ENCODE data around the gene NFIX. TPM values are rescaled to one million over a fixed set of nuclear protein-coding genes. Genes with fewer than 3 reads are reported as not detected.
A peak's percentile ranks its signal among the peaks of the same experiment; 100 is the strongest.

NFIX gene
- total and polyA plus RNA-seq, 9 of the 15 experiments (the other 6 are each of a cell fraction or from before 2014, with no cell fraction given): 0.28 to 26.8 (median 5.4) TPM

DNA sequence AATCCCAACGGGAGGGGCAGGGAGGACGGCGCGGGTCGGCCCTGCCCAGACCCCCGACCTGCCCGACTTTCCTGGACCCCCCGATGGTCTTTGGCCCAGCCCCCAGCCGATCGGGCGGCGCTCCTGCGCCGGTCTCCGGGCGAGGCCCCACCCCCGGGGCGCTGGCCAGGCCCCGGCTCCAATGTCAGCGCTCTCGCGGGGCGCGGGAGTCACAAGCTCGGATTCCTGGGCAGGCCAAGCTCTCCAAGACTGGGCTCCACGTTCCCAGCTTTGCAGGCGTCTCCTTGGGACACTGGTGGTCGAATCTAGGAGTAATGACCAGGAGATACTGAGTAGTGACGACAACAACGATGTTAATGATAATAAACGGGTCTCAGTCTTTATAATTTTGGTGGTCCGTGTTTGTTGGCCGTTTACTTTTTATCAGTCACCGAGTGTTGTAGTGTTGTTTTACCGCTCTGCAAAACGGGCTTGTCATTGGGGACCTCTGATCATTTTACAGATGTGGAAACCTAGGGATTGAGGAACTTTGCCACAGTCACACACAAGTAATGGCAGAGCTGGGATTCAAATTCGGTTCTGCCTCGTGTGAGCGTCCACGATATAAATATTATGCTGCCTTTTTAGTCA, 49.1 kb upstream of the NFIX start (continued):
- TF ChIP-seq NR4A1 (CRISPR knock-in tag; IDR thresholded peaks at IDR 0.05) (no peak), NR4A1 (tag; IDR thresholded peaks at IDR 0.05) (no peak), MTA2 (IDR thresholded peaks at IDR 0.05; ENCODE audit: low read depth) (no peak; the same call in 1 of the 2 replicates), POLR2G (IDR thresholded peaks at IDR 0.05; ENCODE audit: low read depth, low read length) (peak; percentile 82), ZNF140 (CRISPR knock-in tag; IDR thresholded peaks at IDR 0.05) (no peak), CCNT2 (IDR thresholded peaks at IDR 0.05; ENCODE audit: borderline replicate concordance, extremely low read depth, insufficient read length, low read depth, low read length) (no peak), ZBED1 (IDR thresholded peaks at IDR 0.05) (no peak), ZNF436 (CRISPR knock-in tag; IDR thresholded peaks at IDR 0.05) (no peak), PCBP1 (IDR thresholded peaks at IDR 0.05; ENCODE audit: low read depth, low read length, poor library complexity, severe bottlenecking) (peak; percentile 91), CBX1 (IDR thresholded peaks at IDR 0.05; ENCODE audit: low read depth) (0 out of 2 replicates have a peak, but pooled peaks have one; percentile 9), MYC (IDR thresholded peaks at IDR 0.05; ENCODE audit: low read depth, low read length) (no peak), MYC (CRISPR knock-in tag; IDR thresholded peaks at IDR 0.05; ENCODE audit: borderline replicate concordance, low read depth) (no peak), RBFOX2 (IDR thresholded peaks at IDR 0.05; ENCODE audit: low read depth, low read length) (peak; percentile 86), ARNT (IDR thresholded peaks at IDR 0.05) (no peak), NFRKB (IDR thresholded peaks at IDR 0.05; ENCODE audit: low read depth) (no peak; the same call in 1 of the 2 replicates), MXI1 (IDR thresholded peaks at IDR 0.05; ENCODE audit: low read depth, low read length) (no peak), SAFB (IDR thresholded peaks at IDR 0.05; ENCODE audit: borderline replicate concordance, low read depth, low read length) (no peak), MTA3 (IDR thresholded peaks at IDR 0.05; ENCODE audit: borderline replicate concordance) (no peak)
- TF ChIP-seq, protein P1, sequence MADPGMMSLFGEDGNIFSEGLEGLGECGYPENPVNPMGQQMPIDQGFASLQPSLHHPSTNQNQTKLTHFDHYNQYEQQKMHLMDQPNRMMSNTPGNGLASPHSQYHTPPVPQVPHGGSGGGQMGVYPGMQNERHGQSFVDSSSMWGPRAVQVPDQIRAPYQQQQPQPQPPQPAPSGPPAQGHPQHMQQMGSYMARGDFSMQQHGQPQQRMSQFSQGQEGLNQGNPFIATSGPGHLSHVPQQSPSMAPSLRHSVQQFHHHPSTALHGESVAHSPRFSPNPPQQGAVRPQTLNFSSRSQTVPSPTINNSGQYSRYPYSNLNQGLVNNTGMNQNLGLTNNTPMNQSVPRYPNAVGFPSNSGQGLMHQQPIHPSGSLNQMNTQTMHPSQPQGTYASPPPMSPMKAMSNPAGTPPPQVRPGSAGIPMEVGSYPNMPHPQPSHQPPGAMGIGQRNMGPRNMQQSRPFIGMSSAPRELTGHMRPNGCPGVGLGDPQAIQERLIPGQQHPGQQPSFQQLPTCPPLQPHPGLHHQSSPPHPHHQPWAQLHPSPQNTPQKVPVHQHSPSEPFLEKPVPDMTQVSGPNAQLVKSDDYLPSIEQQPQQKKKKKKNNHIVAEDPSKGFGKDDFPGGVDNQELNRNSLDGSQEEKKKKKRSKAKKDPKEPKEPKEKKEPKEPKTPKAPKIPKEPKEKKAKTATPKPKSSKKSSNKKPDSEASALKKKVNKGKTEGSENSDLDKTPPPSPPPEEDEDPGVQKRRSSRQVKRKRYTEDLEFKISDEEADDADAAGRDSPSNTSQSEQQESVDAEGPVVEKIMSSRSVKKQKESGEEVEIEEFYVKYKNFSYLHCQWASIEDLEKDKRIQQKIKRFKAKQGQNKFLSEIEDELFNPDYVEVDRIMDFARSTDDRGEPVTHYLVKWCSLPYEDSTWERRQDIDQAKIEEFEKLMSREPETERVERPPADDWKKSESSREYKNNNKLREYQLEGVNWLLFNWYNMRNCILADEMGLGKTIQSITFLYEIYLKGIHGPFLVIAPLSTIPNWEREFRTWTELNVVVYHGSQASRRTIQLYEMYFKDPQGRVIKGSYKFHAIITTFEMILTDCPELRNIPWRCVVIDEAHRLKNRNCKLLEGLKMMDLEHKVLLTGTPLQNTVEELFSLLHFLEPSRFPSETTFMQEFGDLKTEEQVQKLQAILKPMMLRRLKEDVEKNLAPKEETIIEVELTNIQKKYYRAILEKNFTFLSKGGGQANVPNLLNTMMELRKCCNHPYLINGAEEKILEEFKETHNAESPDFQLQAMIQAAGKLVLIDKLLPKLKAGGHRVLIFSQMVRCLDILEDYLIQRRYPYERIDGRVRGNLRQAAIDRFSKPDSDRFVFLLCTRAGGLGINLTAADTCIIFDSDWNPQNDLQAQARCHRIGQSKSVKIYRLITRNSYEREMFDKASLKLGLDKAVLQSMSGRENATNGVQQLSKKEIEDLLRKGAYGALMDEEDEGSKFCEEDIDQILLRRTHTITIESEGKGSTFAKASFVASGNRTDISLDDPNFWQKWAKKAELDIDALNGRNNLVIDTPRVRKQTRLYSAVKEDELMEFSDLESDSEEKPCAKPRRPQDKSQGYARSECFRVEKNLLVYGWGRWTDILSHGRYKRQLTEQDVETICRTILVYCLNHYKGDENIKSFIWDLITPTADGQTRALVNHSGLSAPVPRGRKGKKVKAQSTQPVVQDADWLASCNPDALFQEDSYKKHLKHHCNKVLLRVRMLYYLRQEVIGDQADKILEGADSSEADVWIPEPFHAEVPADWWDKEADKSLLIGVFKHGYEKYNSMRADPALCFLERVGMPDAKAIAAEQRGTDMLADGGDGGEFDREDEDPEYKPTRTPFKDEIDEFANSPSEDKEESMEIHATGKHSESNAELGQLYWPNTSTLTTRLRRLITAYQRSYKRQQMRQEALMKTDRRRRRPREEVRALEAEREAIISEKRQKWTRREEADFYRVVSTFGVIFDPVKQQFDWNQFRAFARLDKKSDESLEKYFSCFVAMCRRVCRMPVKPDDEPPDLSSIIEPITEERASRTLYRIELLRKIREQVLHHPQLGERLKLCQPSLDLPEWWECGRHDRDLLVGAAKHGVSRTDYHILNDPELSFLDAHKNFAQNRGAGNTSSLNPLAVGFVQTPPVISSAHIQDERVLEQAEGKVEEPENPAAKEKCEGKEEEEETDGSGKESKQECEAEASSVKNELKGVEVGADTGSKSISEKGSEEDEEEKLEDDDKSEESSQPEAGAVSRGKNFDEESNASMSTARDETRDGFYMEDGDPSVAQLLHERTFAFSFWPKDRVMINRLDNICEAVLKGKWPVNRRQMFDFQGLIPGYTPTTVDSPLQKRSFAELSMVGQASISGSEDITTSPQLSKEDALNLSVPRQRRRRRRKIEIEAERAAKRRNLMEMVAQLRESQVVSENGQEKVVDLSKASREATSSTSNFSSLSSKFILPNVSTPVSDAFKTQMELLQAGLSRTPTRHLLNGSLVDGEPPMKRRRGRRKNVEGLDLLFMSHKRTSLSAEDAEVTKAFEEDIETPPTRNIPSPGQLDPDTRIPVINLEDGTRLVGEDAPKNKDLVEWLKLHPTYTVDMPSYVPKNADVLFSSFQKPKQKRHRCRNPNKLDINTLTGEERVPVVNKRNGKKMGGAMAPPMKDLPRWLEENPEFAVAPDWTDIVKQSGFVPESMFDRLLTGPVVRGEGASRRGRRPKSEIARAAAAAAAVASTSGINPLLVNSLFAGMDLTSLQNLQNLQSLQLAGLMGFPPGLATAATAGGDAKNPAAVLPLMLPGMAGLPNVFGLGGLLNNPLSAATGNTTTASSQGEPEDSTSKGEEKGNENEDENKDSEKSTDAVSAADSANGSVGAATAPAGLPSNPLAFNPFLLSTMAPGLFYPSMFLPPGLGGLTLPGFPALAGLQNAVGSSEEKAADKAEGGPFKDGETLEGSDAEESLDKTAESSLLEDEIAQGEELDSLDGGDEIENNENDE (IDR thresholded peaks at IDR 0.05; ENCODE audit: low read depth, low read length): no peak
